ENCODE measurements around the gene TRIP10.

TRIP10 gene

GRCh38 chr19:6716610-6716970 is 22.9 kb upstream of the TRIP10 start:
- no peak overlapping the region for H3K4me3 ChIP-seq (IDR thresholded peaks at IDR 0.05; ENCODE audit: insufficient read depth, low read depth, low read length)
- H3K4me1 ChIP-seq (ENCODE audit: low read depth, poor library complexity, severe bottlenecking) = no peaks in the 10 kb centered on the region
- TF ChIP-seq CTCF (conservative IDR thresholded peaks at IDR 0.05; ENCODE audit: low read depth, low read length) = no peak
- no peak overlapping the region for H3K9ac ChIP-seq
- no peak overlapping the region for H2AFZ ChIP-seq (ENCODE audit: low read depth)
- H4K20me1 ChIP-seq (ENCODE audit: insufficient read depth) = no peaks in the 10 kb centered on the region
- no peaks in the 10 kb centered on the region for H3K36me3 ChIP-seq (ENCODE audit: insufficient read depth)
- no peaks in the 10 kb centered on the region for H3K79me2 ChIP-seq (ENCODE audit: insufficient read depth, low read depth)
- H3K27ac ChIP-seq = no peak overlapping the region
- peaks cover 9% of the 10 kb centered on the region; the same call in 1 of the 2 replicates for H3K27me3 ChIP-seq (ENCODE audit: insufficient read depth, low read depth)
- H3K4me2 ChIP-seq = no peak overlapping the region

- H3K79me2 ChIP-seq (ENCODE audit: insufficient read depth, low read depth) = no peaks in the 10 kb centered on the region
- no peak for TF ChIP-seq CTCF (conservative IDR thresholded peaks at IDR 0.05; ENCODE audit: low read depth, low read length)
- no peak overlapping the region for H3K27ac ChIP-seq
- H3K4me1 ChIP-seq (ENCODE audit: low read depth, poor library complexity, severe bottlenecking) = no peaks in the 10 kb centered on the region
- H3K27me3 ChIP-seq (ENCODE audit: insufficient read depth, low read depth) = peaks cover 4% of the 10 kb centered on the region; the same call in 1 of the 2 replicates
- no peak overlapping the region for H3K9ac ChIP-seq
- no peak overlapping the region for H3K4me2 ChIP-seq
- no peak overlapping the region for H3K4me3 ChIP-seq (IDR thresholded peaks at IDR 0.05; ENCODE audit: insufficient read depth, low read depth, low read length)
- H2AFZ ChIP-seq (ENCODE audit: low read depth) = no peak overlapping the region
- H3K36me3 ChIP-seq (ENCODE audit: insufficient read depth) = no peaks in the 10 kb centered on the region
- no peaks in the 10 kb centered on the region for H4K20me1 ChIP-seq (ENCODE audit: insufficient read depth)
These were observed 22.4 kb upstream of the TRIP10 start for GRCh38 chr19:6717036-6717435.

- Histone ChIP-seq H4K20me1 (ENCODE audit: insufficient read depth) (no peaks in the 10 kb centered on the region), H3K27ac (no peak overlapping the region), H3K36me3 (ENCODE audit: insufficient read depth) (no peaks in the 10 kb centered on the region), H3K9ac (no peak overlapping the region), H3K27me3 (ENCODE audit: insufficient read depth, low read depth) (peaks cover 4% of the 10 kb centered on the region; the same call in 1 of the 2 replicates), H3K79me2 (ENCODE audit: insufficient read depth, low read depth) (no peaks in the 10 kb centered on the region), H3K4me2 (no peak overlapping the region), H2AFZ (ENCODE audit: low read depth) (no peak overlapping the region), H3K4me3 (IDR thresholded peaks at IDR 0.05; ENCODE audit: insufficient read depth, low read depth, low read length) (no peak overlapping the region), H3K4me1 (ENCODE audit: low read depth, poor library complexity, severe bottlenecking) (no peaks in the 10 kb centered on the region)
- TF ChIP-seq CTCF (conservative IDR thresholded peaks at IDR 0.05; ENCODE audit: low read depth, low read length) = no peak
These were observed 22.0 kb upstream of the TRIP10 start for GRCh38 chr19:6717441-6717971.

DNA sequence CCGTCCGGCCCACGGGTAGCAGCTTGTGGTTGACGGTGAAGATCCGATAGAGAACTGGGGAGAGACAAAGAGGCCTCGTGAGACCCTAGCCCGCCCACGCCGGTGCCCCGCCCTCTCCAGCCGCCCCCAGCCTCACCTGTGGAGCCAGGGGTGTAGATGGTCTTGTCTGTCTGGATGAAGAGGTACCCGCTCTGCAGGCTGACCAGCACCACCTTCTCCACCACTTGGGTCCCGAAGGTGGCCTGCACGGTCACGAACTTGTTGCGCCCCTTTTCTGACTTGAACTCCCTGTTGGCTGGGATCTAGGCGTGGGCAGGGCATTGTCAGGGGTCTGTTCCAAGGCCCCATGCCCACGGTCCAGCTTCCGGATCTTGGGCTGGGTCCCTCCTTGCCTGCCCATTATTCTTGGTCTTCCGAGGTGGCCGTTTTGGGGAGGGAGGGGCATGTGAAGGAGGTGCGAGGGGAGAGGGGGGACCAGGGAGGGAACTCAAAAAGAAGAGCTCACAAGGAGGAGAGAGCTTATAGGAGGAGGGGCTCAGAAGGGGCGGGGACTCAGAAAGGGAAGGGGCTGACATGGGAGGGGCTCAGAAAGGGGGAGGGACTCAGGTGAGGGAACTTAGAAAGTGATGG is 21.3 kb upstream of the TRIP10 start:
- no peak overlapping the region for H2AFZ ChIP-seq (ENCODE audit: low read depth)
- TF ChIP-seq CTCF (conservative IDR thresholded peaks at IDR 0.05; ENCODE audit: low read depth, low read length) = no peak
- no peak overlapping the region for H3K27ac ChIP-seq
- no peaks in the 10 kb centered on the region for H3K36me3 ChIP-seq (ENCODE audit: insufficient read depth)
- H3K4me2 ChIP-seq = no peak overlapping the region
- no peaks in the 10 kb centered on the region for H3K4me1 ChIP-seq (ENCODE audit: low read depth, poor library complexity, severe bottlenecking)
- no peaks in the 10 kb centered on the region for H4K20me1 ChIP-seq (ENCODE audit: insufficient read depth)
- H3K4me3 ChIP-seq (IDR thresholded peaks at IDR 0.05; ENCODE audit: insufficient read depth, low read depth, low read length) = no peak overlapping the region
- no peaks in the 10 kb centered on the region for H3K79me2 ChIP-seq (ENCODE audit: insufficient read depth, low read depth)
- peaks cover 4% of the 10 kb centered on the region; the same call in 1 of the 2 replicates for H3K27me3 ChIP-seq (ENCODE audit: insufficient read depth, low read depth)
- H3K9ac ChIP-seq = no peak overlapping the region

Measured in KMS-11 (cell line).